GM23338 (cell line): ENCODE data around the gene MTA1. TPM values are rescaled to one million over a fixed set of nuclear protein-coding genes. Genes with fewer than 3 reads are reported as not detected.

Experiments
- ATAC-seq: fragments of 200-7000 bp; cut with Tn5 transposase; 3 replicates; pipeline ENCODE4 v1.9.1; 2020
- DNase-seq: peaks from one replicate; pipeline ENCODE4 v3.0.0-alpha.2; 2015; ENCODE audit warnings: low spot score
- H2AFZ ChIP-seq: fragments of 200-600 bp; sonication (generic); 2 replicates; pipeline ENCODE4 v1.8.0; 2016; ENCODE audit warnings: antibody characterized with exemption, mild to moderate bottlenecking, moderate library complexity
- H3F3A ChIP-seq: fragments of 200-600 bp; sonication (generic); replicated peaks from 2 replicates; pipeline ENCODE4 v1.8.0; 2017; ENCODE audit warnings: antibody characterized with exemption, mixed run types, low read depth
- H3K27ac ChIP-seq: fragments of 200-600 bp; sonication (generic); 2 replicates; pipeline ENCODE4 v1.6.1; 2016; ENCODE audit warnings: low read depth
- H3K27me3 ChIP-seq: fragments of 200-600 bp; sonication (generic); 2 replicates; pipeline ENCODE4 v1.8.0; 2016; ENCODE audit warnings: mild to moderate bottlenecking, mixed run types, moderate library complexity; ENCODE audit not compliant: insufficient read depth
- H3K36me3 ChIP-seq: fragments of 200-600 bp; sonication (generic); 2 replicates; pipeline ENCODE4 v1.8.0; 2016; ENCODE audit warnings: mild to moderate bottlenecking; ENCODE audit not compliant: insufficient read depth
- H3K4me1 ChIP-seq: fragments of 200-600 bp; sonication (generic); 2 replicates; pipeline ENCODE4 v1.8.0; 2016; ENCODE audit warnings: mild to moderate bottlenecking, moderate library complexity; ENCODE audit not compliant: insufficient read depth
- H3K4me2 ChIP-seq: fragments of 200-600 bp; sonication (generic); 2 replicates; pipeline ENCODE4 v1.7.1; 2017; ENCODE audit warnings: mixed run types
- H3K4me3 ChIP-seq: fragments of 200-600 bp; sonication (generic); 2 replicates; pipeline ENCODE4 v1.6.1; 2016; ENCODE audit warnings: mixed run types
- H3K79me2 ChIP-seq: fragments of 200-600 bp; sonication (generic); replicated peaks from 2 replicates; pipeline ENCODE4 v1.8.0; 2017; ENCODE audit warnings: mild to moderate bottlenecking; ENCODE audit not compliant: insufficient read depth
- H3K9me2 ChIP-seq: fragments of 200-600 bp; sonication (generic); 2 replicates; pipeline ENCODE4 v1.8.0; 2017; ENCODE audit not compliant: insufficient read depth
- H4K20me1 ChIP-seq: fragments of 200-600 bp; sonication (generic); replicated peaks from 2 replicates; pipeline ENCODE4 v1.8.0; 2017; ENCODE audit warnings: mild to moderate bottlenecking; ENCODE audit not compliant: insufficient read depth
- H3K27ac Mint-ChIP-seq: 2 replicates; pipeline ENCODE4 v1.8.0; 2020; ENCODE audit warnings: inconsistent platforms, mild to moderate bottlenecking, moderate library complexity, mixed read lengths
- H3K27me3 Mint-ChIP-seq: 3 replicates; pipeline ENCODE4 v1.8.0; 2022; ENCODE audit warnings: low read depth, mild to moderate bottlenecking, moderate library complexity, mixed read lengths, inconsistent platforms; ENCODE audit not compliant: insufficient read depth, poor library complexity
- H3K36me3 Mint-ChIP-seq: 3 replicates; pipeline ENCODE4 v1.8.0; 2021; ENCODE audit warnings: low read depth, mild to moderate bottlenecking, inconsistent platforms, moderate library complexity, mixed read lengths
- H3K4me1 Mint-ChIP-seq: 3 replicates; pipeline ENCODE4 v1.8.0; 2020; ENCODE audit warnings: mild to moderate bottlenecking, inconsistent platforms, mixed read lengths
- H3K4me3 Mint-ChIP-seq: 3 replicates; pipeline ENCODE4 v1.8.0; 2021; ENCODE audit warnings: moderate library complexity, mild to moderate bottlenecking, inconsistent platforms, mixed read lengths
- H3K9me3 Mint-ChIP-seq: 3 replicates; pipeline ENCODE4 v1.8.0; 2020; ENCODE audit warnings: moderate library complexity, mild to moderate bottlenecking, inconsistent platforms, mixed read lengths
- CREB1 ChIP-seq: fragments of 250-450 bp; sonication (Bioruptor Pico); IDR thresholded peaks from 2 replicates; pipeline ENCODE4 v1.5.0; 2020; ENCODE audit warnings: low read depth, mild to moderate bottlenecking, moderate library complexity
- EZH2 ChIP-seq: fragments of 200-600 bp; sonication (generic); IDR thresholded peaks from one replicate; pipeline ENCODE4 v1.8.0; 2017; ENCODE audit warnings: antibody characterized with exemption, mild to moderate bottlenecking, low read depth; ENCODE audit not compliant: unreplicated experiment
- EZH2phosphoT487 ChIP-seq: fragments of 200-600 bp; sonication (generic); IDR thresholded peaks from one replicate; pipeline ENCODE4 v1.8.1; 2018; ENCODE audit warnings: antibody characterized with exemption; ENCODE audit not compliant: unreplicated experiment
- NANOG ChIP-seq: IDR thresholded peaks from 2 replicates; pipeline ENCODE4 v1.6.1; 2016; ENCODE audit warnings: antibody characterized with exemption, borderline replicate concordance
- POLR2AphosphoS5 ChIP-seq: IDR thresholded peaks from 2 replicates; pipeline ENCODE4 v1.6.1; 2016; ENCODE audit warnings: antibody characterized with exemption, low read depth
- STAT1 ChIP-seq: IDR thresholded peaks from one replicate; pipeline ENCODE4 v1.6.1; 2016; ENCODE audit warnings: antibody characterized with exemption; ENCODE audit not compliant: unreplicated experiment
- ZNF331 ChIP-seq: fragments of 250-450 bp; sonication (Bioruptor Pico); IDR thresholded peaks from 2 replicates; pipeline ENCODE4 v1.5.0; 2020; ENCODE audit warnings: low read depth, mild to moderate bottlenecking, moderate library complexity
- polyA plus RNA-seq: library from polyadenylated mRNA; unstranded; fragments of >200 nt; fragmentation: Nextera tagmentation; extraction: Ambion mirVana; gene quantifications from 2 replicates; pipeline ENCODE4 v1.2.1, GENCODE V29; 2016
- total RNA-seq: library from RNA; depleted of rRNA; stranded (reverse); fragments of >200 nt; shearing (Covaris generic); gene quantifications from 2 replicates; pipeline ENCODE4 v1.2.3, GENCODE V29; 2014
- TF ChIP-seq, protein P1 (sequence below): IDR thresholded peaks from 2 replicates; pipeline ENCODE4 v1.6.1; 2016; ENCODE audit warnings: antibody characterized with exemption
- TF ChIP-seq, protein P2 (sequence below): fragments of 250-450 bp; sonication (Bioruptor Pico); IDR thresholded peaks from 2 replicates; pipeline ENCODE4 v1.5.0; 2020; ENCODE audit warnings: mild to moderate bottlenecking, moderate library complexity

MTA1 gene
- total and polyA plus RNA-seq, 2 experiments from 2014 or later, result 53.3 to 126 TPM

DNA sequence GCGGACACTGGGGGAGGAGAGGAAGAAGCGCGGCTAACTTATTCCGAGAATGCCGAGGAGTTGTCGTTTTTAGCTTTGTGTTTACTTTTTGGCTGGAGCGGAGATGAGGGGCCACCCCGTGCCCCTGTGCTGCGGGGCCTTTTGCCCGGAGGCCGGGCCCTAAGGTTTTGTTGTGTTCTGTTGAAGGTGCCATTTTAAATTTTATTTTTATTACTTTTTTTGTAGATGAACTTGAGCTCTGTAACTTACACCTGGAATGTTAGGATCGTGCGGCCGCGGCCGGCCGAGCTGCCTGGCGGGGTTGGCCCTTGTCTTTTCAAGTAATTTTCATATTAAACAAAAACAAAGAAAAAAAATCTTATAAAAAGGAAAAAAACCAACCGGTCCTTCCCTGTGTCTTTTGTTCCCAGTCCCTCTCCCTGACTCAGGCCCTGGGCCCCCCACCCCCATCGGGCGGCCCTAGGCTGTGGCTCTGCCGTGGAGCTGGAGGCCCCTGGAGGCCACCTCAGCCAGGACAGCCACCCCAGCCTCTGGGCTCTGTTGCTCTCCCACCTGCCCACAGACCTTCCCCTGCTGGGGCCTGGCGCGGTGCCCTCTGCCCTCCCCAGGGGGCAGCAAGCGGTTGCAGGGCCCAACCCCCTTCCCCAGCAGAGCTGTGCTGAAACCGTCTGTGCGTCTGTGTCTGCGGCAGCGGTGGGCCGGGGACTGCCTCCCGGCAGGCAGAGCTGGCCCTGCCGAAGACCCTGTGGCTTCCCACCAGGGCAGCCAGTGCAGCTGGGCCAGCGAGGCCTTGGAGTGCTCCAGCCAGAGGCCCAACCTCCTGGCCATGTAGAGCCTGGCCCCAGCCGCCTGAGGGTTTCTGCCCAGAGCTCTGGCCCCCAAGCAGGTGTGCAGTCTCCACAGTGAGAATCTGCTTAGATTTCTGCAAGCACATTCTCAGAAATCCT, 51.0 kb downstream of the MTA1 start:
- H3K4me3 Mint-ChIP-seq, result no peak overlapping the region
- Histone ChIP-seq H3K27me3 (peaks cover 10% of the 10 kb centered on the region), H3K4me1 (peaks cover 10% of the 10 kb centered on the region; the same call in 1 of the 2 replicates), H3K4me3 (no peak overlapping the region), H3K4me2 (peak overlapping the region; percentile 20; the same call in 1 of the 2 replicates), H3F3A (peaks cover 7% of the 10 kb centered on the region; the same call in 1 of the 2 replicates), H2AFZ (no peak overlapping the region), H3K9me2 (no peaks in the 10 kb centered on the region), H3K79me2 (no peaks in the 10 kb centered on the region), H4K20me1 (no peaks in the 10 kb centered on the region; the same call in 1 of the 2 replicates), H3K36me3 (no peaks in the 10 kb centered on the region), H3K27ac (peak overlapping the region; percentile 79)
- DNase-seq (peak; percentile 60), ATAC-seq (peak; percentile 3; the same call in 2 of the 3 replicates)
- H3K36me3 Mint-ChIP-seq, result peaks cover 5% of the 10 kb centered on the region; the same call in 1 of the 3 replicates
- peaks cover 18% of the 10 kb centered on the region for H3K27me3 Mint-ChIP-seq
- 0 out of 2 replicates have a peak overlapping the region, but pooled peaks have one; percentile 62 for H3K27ac Mint-ChIP-seq
- H3K4me1 Mint-ChIP-seq, result peaks cover 3% of the 10 kb centered on the region
- no peak for TF ChIP-seq NANOG
- TF ChIP-seq EZH2phosphoT487, result no peak
- TF ChIP-seq, protein P1, sequence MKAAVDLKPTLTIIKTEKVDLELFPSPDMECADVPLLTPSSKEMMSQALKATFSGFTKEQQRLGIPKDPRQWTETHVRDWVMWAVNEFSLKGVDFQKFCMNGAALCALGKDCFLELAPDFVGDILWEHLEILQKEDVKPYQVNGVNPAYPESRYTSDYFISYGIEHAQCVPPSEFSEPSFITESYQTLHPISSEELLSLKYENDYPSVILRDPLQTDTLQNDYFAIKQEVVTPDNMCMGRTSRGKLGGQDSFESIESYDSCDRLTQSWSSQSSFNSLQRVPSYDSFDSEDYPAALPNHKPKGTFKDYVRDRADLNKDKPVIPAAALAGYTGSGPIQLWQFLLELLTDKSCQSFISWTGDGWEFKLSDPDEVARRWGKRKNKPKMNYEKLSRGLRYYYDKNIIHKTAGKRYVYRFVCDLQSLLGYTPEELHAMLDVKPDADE, result no peak
- TF ChIP-seq CREB1 (CRISPR knock-in tag), result no peak
- no peak for TF ChIP-seq STAT1
- TF ChIP-seq EZH2, result no peak
- TF ChIP-seq, protein P2, sequence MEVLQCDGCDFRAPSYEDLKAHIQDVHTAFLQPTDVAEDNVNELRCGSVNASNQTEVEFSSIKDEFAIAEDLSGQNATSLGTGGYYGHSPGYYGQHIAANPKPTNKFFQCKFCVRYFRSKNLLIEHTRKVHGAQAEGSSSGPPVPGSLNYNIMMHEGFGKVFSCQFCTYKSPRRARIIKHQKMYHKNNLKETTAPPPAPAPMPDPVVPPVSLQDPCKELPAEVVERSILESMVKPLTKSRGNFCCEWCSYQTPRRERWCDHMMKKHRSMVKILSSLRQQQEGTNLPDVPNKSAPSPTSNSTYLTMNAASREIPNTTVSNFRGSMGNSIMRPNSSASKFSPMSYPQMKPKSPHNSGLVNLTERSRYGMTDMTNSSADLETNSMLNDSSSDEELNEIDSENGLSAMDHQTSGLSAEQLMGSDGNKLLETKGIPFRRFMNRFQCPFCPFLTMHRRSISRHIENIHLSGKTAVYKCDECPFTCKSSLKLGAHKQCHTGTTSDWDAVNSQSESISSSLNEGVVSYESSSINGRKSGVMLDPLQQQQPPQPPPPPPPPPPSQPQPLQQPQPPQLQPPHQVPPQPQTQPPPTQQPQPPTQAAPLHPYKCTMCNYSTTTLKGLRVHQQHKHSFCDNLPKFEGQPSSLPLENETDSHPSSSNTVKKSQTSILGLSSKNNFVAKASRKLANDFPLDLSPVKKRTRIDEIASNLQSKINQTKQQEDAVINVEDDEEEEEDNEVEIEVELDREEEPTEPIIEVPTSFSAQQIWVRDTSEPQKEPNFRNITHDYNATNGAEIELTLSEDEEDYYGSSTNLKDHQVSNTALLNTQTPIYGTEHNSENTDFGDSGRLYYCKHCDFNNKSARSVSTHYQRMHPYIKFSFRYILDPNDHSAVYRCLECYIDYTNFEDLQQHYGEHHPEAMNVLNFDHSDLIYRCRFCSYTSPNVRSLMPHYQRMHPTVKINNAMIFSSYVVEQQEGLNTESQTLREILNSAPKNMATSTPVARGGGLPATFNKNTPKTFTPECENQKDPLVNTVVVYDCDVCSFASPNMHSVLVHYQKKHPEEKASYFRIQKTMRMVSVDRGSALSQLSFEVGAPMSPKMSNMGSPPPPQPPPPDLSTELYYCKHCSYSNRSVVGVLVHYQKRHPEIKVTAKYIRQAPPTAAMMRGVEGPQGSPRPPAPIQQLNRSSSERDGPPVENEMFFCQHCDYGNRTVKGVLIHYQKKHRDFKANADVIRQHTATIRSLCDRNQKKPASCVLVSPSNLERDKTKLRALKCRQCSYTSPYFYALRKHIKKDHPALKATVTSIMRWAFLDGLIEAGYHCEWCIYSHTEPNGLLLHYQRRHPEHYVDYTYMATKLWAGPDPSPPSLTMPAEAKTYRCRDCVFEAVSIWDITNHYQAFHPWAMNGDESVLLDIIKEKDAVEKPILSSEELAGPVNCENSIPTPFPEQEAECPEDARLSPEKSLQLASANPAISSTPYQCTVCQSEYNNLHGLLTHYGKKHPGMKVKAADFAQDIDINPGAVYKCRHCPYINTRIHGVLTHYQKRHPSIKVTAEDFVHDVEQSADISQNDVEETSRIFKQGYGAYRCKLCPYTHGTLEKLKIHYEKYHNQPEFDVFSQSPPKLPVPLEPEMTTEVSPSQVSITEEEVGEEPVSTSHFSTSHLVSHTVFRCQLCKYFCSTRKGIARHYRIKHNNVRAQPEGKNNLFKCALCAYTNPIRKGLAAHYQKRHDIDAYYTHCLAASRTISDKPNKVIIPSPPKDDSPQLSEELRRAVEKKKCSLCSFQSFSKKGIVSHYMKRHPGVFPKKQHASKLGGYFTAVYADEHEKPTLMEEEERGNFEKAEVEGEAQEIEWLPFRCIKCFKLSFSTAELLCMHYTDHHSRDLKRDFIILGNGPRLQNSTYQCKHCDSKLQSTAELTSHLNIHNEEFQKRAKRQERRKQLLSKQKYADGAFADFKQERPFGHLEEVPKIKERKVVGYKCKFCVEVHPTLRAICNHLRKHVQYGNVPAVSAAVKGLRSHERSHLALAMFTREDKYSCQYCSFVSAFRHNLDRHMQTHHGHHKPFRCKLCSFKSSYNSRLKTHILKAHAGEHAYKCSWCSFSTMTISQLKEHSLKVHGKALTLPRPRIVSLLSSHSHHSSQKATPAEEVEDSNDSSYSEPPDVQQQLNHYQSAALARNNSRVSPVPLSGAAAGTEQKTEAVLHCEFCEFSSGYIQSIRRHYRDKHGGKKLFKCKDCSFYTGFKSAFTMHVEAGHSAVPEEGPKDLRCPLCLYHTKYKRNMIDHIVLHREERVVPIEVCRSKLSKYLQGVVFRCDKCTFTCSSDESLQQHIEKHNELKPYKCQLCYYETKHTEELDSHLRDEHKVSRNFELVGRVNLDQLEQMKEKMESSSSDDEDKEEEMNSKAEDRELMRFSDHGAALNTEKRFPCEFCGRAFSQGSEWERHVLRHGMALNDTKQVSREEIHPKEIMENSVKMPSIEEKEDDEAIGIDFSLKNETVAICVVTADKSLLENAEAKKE, result no peak
- TF ChIP-seq POLR2AphosphoS5, result no peak
- no peak for TF ChIP-seq ZNF331 (CRISPR knock-in tag)
- H3K9me3 Mint-ChIP-seq, result no peaks in the 10 kb centered on the region
